GM12873 (cell line): ENCODE results near the gene WDPCP.

Experiments
- CTCF ChIP-seq: IDR thresholded peaks from 2 replicates; pipeline ENCODE4 v1.5.1; 2012; ENCODE audit warnings: low read depth, mild to moderate bottlenecking, moderate library complexity, low read length, control low read depth; ENCODE audit not compliant: insufficient read depth; ENCODE audit errors: missing control alignments

Gene WDPCP

GRCh38 chr2:63587814-63588384, 378 bp downstream of the WDPCP start:
- no peak for TF ChIP-seq CTCF

DNA sequence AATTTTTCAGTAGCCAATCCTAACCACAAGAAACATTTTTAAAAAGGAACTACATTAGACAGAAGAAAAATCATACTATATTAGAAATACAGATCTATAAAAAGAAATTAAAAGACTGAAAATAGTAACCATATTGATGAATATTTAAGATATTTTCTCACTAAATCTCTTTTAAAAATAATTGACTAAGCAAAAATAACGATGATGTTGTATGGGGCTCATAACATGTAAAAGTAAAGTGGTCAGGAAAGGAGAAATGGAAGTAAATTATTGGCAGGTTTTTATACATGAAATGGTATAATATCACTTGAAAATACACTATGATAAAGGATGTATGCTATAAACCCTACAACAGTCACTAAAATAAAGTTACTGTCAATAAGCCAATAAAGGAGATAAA, 5.4 kb downstream of the WDPCP start:
- TF ChIP-seq CTCF: no peak

DNA sequence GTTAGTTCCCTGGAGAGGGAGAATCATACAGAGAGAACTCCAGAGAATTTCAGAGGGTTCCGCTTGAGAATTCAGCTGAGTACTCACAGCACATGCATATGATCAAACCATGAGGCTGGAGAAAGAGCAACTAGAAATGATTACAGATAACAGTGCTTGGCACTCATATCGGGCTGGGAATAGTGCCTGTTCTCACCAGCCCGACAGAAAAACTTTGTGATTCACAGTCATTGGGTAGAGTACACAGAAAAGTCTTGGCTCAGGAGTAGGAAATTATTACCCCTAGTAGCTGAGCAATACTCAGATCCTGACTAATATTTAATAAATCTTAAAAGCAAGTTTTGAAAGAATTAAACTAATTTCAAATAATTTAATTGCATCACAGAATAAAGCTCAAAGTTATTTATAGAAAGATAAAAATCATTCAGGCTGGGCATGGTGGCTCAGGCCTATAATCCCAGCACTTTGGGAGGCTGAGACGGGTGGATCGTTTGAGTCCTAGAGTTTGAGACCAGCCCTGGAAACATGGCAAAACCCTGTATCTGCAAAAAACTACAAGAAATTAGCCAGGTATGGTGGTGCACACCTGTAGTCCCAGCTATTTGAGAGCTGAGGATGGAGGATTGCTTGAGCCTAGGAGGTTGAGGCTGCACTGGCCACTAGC, 6.8 kb downstream of the WDPCP start:
- TF ChIP-seq CTCF: no peak

- no peak for TF ChIP-seq CTCF
These were observed 7.5 kb downstream of the WDPCP start for GRCh38 chr2:63580651-63581297.

DNA sequence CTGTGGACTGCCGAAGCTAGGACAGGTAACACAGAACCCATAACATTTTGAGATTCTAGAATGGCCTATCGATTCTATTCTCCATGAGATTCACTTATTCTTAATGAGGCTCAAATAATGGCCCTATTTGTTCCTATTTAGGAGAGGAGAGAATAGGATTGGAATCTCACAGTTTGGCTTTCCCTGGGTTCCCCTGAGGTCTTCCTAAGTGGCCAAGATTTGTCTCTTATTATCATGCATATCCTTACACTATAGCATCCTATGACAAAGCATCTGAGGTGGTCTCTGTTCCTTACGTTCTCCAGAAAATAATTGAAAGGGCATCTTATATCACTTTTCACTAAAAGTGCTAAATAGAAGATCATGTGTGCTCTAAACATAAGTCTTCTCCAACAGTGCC, 9.5 kb downstream of the WDPCP start:
- TF ChIP-seq CTCF: no peak

GRCh38 chr2:63576546-63576945, 11.7 kb downstream of the WDPCP start:
- TF ChIP-seq CTCF: no peak

DNA sequence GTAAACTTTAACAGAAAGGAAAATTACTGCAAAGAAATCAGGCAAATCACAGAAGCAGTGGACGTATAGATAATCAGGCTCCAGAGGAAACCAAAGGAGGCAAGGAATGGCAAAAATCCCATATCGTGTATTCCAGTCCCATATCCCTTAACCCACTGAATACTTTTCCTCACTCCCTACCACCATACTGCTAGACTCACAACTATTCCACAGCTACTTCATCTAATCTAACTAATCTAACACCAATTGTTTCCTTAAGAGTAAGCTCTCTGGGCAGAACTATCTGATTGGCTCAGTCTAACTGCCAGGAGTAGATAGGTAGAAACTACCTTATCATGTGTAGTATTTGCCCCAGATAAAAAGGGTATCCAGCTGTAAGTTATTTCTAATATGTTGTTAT, 16.3 kb downstream of the WDPCP start:
- no peak for TF ChIP-seq CTCF
